ENCODE measurements around the gene BICD1.

Gene BICD1

GRCh38 chr12:32402946-32403345, 296.3 kb downstream of the BICD1 start:
- no peak for DNase-seq (ENCODE audit: low read depth)

- no peak for DNase-seq (ENCODE audit: low read depth)
Observed at GRCh38 chr12:32407795-32408194, 301.1 kb downstream of the BICD1 start.

- DNase-seq (ENCODE audit: low read depth) = no peak
Observed at GRCh38 chr12:32413412-32413811, 306.8 kb downstream of the BICD1 start.

- no peak for DNase-seq (ENCODE audit: low read depth)
Observed at GRCh38 chr12:32418221-32418620, 311.6 kb downstream of the BICD1 start.

GRCh38 chr12:32418903-32419519, 312.4 kb downstream of the BICD1 start:
- DNase-seq (ENCODE audit: low read depth) = no peak

- DNase-seq (ENCODE audit: low read depth) = no peak
Observed at GRCh38 chr12:32419520-32419960, 312.9 kb downstream of the BICD1 start.

- DNase-seq (ENCODE audit: low read depth) = no peak
Observed at GRCh38 chr12:32420356-32420755, 313.7 kb downstream of the BICD1 start.

- DNase-seq (ENCODE audit: low read depth) = no peak
Observed at GRCh38 chr12:32423559-32423958, 316.9 kb downstream of the BICD1 start.

GRCh38 chr12:32431025-32431424, 324.4 kb downstream of the BICD1 start:
- no peak for DNase-seq (ENCODE audit: low read depth)

Measured in stimulated activated CD4-positive, alpha-beta T cell treated with anti-CD3 and anti-CD28 coated beads, Interleukin-2, amount 100 ng/mL, for 4 hours (primary cell).